Ishikawa (cell line): ENCODE data around the gene KMT5B.

Experiments
- CEBPB ChIP-seq: IDR thresholded peaks from 2 replicates; pipeline ENCODE4 v1.6.1; 2012
- YY1 ChIP-seq: IDR thresholded peaks from 2 replicates; pipeline ENCODE4 v1.6.1; 2012; ENCODE audit warnings: low read depth

DNA sequence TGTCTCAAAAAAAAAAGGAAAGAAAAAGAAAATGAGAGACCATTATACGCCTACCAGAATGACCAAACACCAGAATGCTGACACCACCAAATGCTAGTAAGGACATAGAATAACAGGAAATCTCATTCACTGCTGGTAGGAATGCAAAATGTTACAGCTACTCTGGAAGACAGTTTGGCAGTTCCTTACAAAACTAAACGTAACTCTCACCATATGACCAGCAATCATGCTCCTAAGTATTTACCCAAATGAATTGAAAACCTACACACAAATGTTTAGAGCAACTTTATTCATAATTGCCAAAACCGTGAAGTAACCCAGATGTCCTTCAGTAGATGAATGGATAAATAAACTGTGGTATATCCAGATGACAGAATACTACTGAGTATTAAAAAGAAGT lies 99.1 kb downstream of the KMT5B start:
- TF ChIP-seq CEBPB (no peak), YY1 (no peak)
